Suprapubic skin (tissue), 3 donors: Measurements from ENCODE around the gene ESRP2.

Experiments
- POLR2A ChIP-seq, 2 donors: fragments of 450-650 bp; IDR thresholded peaks; one replicate each; pipeline ENCODE4 v1.6.1; 2017; ENCODE audit warnings: antibody characterized with exemption in 2 of 2, mild to moderate bottlenecking in 2 of 2, moderate library complexity in 2 of 2
- TF ChIP-seq, protein P1 (sequence below), 2 donors: fragments of 200-600 bp in 1 of 2; fragments of 450-650 bp in 1 of 2; sonication (generic) in 1 of 2; IDR thresholded peaks; one replicate each; pipeline ENCODE4 v1.5.1; 2016 to 2019; ENCODE audit warnings: antibody characterized with exemption in 2 of 2, mild to moderate bottlenecking in 1 of 2, moderate library complexity in 1 of 2

DNA sequence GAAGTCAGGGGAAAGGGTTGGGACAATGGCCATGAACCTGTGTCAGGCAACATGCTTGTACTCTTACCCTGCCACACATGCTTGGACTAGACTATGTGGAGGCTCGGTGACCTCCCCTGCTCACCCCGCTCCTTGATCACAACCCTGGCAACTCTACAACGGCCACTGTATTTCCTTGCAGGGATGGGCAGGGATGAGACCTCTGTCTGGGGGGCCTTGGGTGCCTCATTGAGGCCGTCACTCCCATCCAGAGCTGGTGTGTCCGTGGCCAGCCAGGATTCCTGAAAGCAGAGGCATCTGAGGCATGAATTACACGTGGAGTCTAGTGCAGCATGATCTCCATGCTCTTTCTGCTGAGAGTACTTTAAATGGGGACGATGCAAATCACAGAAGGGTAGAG is 10.2 kb upstream of the ESRP2 start:
- no peak for TF ChIP-seq POLR2A (IDR thresholded peaks at IDR 0.05)
- TF ChIP-seq, protein P1, sequence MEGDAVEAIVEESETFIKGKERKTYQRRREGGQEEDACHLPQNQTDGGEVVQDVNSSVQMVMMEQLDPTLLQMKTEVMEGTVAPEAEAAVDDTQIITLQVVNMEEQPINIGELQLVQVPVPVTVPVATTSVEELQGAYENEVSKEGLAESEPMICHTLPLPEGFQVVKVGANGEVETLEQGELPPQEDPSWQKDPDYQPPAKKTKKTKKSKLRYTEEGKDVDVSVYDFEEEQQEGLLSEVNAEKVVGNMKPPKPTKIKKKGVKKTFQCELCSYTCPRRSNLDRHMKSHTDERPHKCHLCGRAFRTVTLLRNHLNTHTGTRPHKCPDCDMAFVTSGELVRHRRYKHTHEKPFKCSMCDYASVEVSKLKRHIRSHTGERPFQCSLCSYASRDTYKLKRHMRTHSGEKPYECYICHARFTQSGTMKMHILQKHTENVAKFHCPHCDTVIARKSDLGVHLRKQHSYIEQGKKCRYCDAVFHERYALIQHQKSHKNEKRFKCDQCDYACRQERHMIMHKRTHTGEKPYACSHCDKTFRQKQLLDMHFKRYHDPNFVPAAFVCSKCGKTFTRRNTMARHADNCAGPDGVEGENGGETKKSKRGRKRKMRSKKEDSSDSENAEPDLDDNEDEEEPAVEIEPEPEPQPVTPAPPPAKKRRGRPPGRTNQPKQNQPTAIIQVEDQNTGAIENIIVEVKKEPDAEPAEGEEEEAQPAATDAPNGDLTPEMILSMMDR (IDR thresholded peaks at IDR 0.05): no peak
